SJSA1 (cell line): ENCODE data around the gene GBP3. TPM values are rescaled to one million over a fixed set of nuclear protein-coding genes. Genes with fewer than 3 reads are reported as not detected.
A peak's percentile ranks its signal among the peaks of the same experiment; 100 is the strongest.
"Not testable (repeated sequence)": the region's sequence is repeated elsewhere in the genome, so short reads cannot be mapped to it uniquely, and the experiment has no call there.

ENCODE experiments used
- DNase-seq, 2 experiments: peaks; one replicate each; pipeline ENCODE4 v3.0.0-alpha.2; 2015 to 2020; ENCODE audit warnings: low spot score in 2 of 2, low read depth in 1 of 2
- H3K27ac ChIP-seq: fragments of 250-450 bp; sonication (Bioruptor Pico); 2 replicates; pipeline ENCODE4 v1.5.1; 2020; ENCODE audit warnings: mild to moderate bottlenecking, moderate library complexity
- H3K27me3 ChIP-seq: fragments of 250-450 bp; sonication (Bioruptor Pico); replicated peaks from 2 replicates; pipeline ENCODE4 v1.5.1; 2020; ENCODE audit warnings: mild to moderate bottlenecking, moderate library complexity
- H3K36me3 ChIP-seq: fragments of 250-450 bp; sonication (Bioruptor Pico); 2 replicates; pipeline ENCODE4 v1.5.1; 2020; ENCODE audit warnings: mild to moderate bottlenecking
- H3K4me1 ChIP-seq: fragments of 250-450 bp; sonication (Bioruptor Pico); replicated peaks from 2 replicates; pipeline ENCODE4 v1.6.1; 2021; ENCODE audit warnings: mild to moderate bottlenecking
- H3K4me3 ChIP-seq: fragments of 250-450 bp; sonication (Bioruptor Pico); 2 replicates; pipeline ENCODE4 v1.5.1; 2020; ENCODE audit warnings: mild to moderate bottlenecking
- H3K9me3 ChIP-seq: fragments of 250-450 bp; sonication (Bioruptor Pico); replicated peaks from 2 replicates; pipeline ENCODE4 v1.5.1; 2020; ENCODE audit warnings: mild to moderate bottlenecking
- total RNA-seq: library from RNA; depleted of rRNA; stranded (reverse); fragments of >200 nt; shearing (Covaris generic); gene quantifications from 2 replicates; pipeline ENCODE4 v1.2.3, GENCODE V29; 2014

Gene GBP3
- total RNA-seq, 1 experiment from 2014 or later: 37.2 TPM

DNA sequence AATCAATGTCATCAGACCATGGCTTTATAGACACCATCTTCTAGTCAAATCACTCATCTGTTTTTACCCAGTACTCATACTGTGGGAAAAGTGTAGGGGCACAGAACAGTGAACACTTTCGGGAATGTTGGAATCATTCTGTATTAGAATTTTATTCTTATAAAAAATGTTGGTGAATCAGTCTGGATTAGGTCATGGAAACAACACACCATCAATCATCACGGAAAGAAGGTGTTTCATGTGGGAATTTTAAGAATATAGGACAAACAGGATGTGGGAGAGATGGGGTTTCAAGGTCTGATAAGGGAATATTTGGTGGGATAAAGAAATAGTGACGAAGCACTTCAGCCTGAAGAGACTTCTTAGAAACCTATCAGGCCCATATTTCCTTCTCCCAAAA lies 25.1 kb upstream of the GBP3 start:
- Histone ChIP-seq H3K27me3 (no peaks in the 10 kb centered on the region), H3K27ac (no peak overlapping the region), H3K9me3 (peaks cover 3% of the 10 kb centered on the region; the same call in 1 of the 2 replicates), H3K4me1 (no peaks in the 10 kb centered on the region), H3K36me3 (0 out of 2 replicates have a peak, but pooled peaks cover 10% of the 10 kb centered on the region), H3K4me3 (no peak overlapping the region)
- no peak for DNase-seq

DNA sequence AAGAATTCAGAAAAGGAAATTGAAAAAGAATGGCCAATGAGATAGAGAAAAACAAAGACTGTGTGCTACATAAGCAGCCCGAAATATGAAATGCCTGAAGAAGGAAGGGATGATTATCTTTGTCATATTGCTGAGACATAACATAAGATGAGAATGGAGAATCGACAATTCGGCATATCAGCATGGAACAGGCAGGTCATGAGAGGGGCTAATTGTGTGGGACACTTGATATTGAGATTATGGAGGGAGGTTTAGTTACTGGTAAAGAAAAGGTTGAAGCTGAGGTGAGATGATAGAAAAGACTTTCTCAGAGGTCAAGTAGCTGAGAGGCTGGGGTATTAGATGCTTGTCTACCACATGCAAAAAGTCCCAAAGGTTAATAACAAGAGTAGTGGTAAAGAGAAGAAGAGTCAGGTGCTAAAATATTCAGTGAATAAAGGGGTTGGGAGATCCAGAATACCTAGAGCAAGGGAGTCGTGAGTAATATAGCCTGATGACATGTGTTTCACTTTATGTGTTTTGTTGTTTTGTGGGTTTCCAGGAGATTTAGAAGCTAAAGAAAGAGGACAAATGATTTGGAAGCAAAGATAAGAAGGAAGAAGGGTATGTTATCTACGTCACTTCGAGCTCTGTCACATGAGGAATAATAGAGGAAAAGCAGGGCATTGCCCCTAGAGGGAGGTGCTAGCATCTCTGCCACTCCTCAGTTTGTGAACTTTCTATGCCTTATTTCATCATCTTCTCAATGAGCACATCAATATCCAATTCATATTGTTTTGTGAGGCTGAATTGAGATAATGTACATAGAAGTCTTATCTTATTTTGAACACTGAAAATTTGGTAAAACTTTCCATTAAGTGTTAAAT lies 23.9 kb upstream of the GBP3 start:
- DNase-seq: not testable (repeated sequence)

GRCh38 chr1:89044970-89045721 lies 22.5 kb upstream of the GBP3 start:
- no peak overlapping the region for H3K4me3 ChIP-seq
- DNase-seq: no peak

More for the DNA sequence above, 23.9 kb upstream of the GBP3 start:
- not testable (repeated sequence) for H3K27me3 ChIP-seq, H3K4me1 ChIP-seq, H3K27ac ChIP-seq, H3K36me3 ChIP-seq, H3K4me3 ChIP-seq, H3K9me3 ChIP-seq

GRCh38 chr1:89043940-89044339 lies 21.3 kb upstream of the GBP3 start:
- H3K27ac ChIP-seq: no peak overlapping the region
- no peak overlapping the region for H3K4me3 ChIP-seq
- peaks cover 9% of the 10 kb centered on the region for H3K4me1 ChIP-seq
- H3K27me3 ChIP-seq: no peaks in the 10 kb centered on the region
- no peaks in the 10 kb centered on the region for H3K36me3 ChIP-seq
- peaks cover 3% of the 10 kb centered on the region; the same call in 1 of the 2 replicates for H3K9me3 ChIP-seq
- DNase-seq: no peak

More at GRCh38 chr1:89044970-89045721, 22.5 kb upstream of the GBP3 start:
- Histone ChIP-seq H3K36me3 (no peaks in the 10 kb centered on the region), H3K9me3 (peaks cover 3% of the 10 kb centered on the region; the same call in 1 of the 2 replicates), H3K27ac (no peak overlapping the region), H3K27me3 (no peaks in the 10 kb centered on the region), H3K4me1 (peaks cover 9% of the 10 kb centered on the region)

DNA sequence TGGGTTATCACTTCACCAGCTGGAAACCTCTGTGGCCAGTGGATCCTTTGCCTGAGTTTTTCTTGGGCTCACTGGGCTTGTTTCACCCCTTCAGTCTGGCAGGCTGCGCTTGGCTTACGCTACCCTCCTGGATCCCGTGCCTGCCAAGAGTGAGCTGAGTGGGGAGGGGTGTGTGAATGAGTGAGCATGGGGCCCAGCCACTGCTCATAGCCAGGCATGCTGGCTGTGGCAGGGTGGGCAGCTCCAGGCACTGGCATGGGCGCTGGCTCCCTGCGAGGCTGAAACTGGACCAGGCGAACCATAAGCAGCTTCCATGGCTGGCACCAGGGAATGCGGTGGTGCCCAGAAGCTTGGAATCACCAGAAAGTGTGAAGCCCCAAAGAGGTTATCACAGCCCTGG lies 19.8 kb upstream of the GBP3 start:
- Histone ChIP-seq H3K4me3 (no peak overlapping the region), H3K9me3 (peaks cover 3% of the 10 kb centered on the region; the same call in 1 of the 2 replicates), H3K27me3 (no peaks in the 10 kb centered on the region), H3K27ac (no peak overlapping the region), H3K36me3 (no peaks in the 10 kb centered on the region), H3K4me1 (peaks cover 9% of the 10 kb centered on the region)
- no peak for DNase-seq

- H3K36me3 ChIP-seq: no peaks in the 10 kb centered on the region
Measured at GRCh38 chr1:89041721-89042120, 19.1 kb upstream of the GBP3 start.

DNA sequence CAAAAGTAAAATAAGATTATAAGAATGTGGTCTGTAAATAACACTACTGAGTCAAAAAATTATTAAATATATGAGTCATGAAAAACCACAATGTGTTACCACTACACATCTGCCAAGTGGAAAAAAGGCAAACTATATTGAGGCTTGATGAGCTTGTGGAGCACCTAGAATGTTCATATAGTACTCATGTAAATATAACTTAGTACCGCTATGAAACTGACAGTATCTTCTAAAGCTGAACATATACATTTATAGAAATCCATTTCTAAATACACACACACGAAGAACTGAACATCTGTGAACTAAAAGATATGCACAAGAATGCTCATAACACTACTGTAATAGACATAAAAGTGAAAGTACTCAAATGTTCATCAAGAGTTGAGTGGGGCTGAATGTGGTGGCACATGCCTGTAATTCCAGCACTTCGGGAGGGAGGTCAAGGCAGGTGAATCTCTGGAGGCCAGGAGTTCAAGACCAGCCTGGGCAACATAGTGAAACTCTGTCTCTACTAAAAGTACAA lies 18.5 kb upstream of the GBP3 start:
- Histone ChIP-seq H3K4me3 (no peak overlapping the region), H3K27me3 (no peaks in the 10 kb centered on the region), H3K36me3 (no peaks in the 10 kb centered on the region), H3K4me1 (peaks cover 9% of the 10 kb centered on the region), H3K9me3 (peaks cover 3% of the 10 kb centered on the region; the same call in 1 of the 2 replicates), H3K27ac (no peak overlapping the region)
- peak in 1 of 2 experiments; percentile 12 for DNase-seq

More at GRCh38 chr1:89041721-89042120, 19.1 kb upstream of the GBP3 start:
- Histone ChIP-seq H3K4me3 (no peak overlapping the region), H3K27ac (no peak overlapping the region), H3K27me3 (no peaks in the 10 kb centered on the region), H3K9me3 (peaks cover 3% of the 10 kb centered on the region; the same call in 1 of the 2 replicates), H3K4me1 (peaks cover 9% of the 10 kb centered on the region)
- DNase-seq: no peak

GRCh38 chr1:89040315-89040626 lies 17.6 kb upstream of the GBP3 start:
- H3K36me3 ChIP-seq: no peaks in the 10 kb centered on the region

GRCh38 chr1:89037186-89037585 lies 14.5 kb upstream of the GBP3 start:
- Histone ChIP-seq H3K36me3 (no peaks in the 10 kb centered on the region), H3K27ac (no peak overlapping the region), H3K27me3 (no peaks in the 10 kb centered on the region), H3K4me1 (peaks cover 9% of the 10 kb centered on the region), H3K9me3 (no peaks in the 10 kb centered on the region), H3K4me3 (no peak overlapping the region)
- no peak for DNase-seq

More at GRCh38 chr1:89040315-89040626, 17.6 kb upstream of the GBP3 start:
- no peak for DNase-seq
- Histone ChIP-seq H3K9me3 (peaks cover 3% of the 10 kb centered on the region; the same call in 1 of the 2 replicates), H3K27me3 (no peaks in the 10 kb centered on the region), H3K27ac (no peak overlapping the region), H3K4me1 (peaks cover 9% of the 10 kb centered on the region), H3K4me3 (no peak overlapping the region)

DNA sequence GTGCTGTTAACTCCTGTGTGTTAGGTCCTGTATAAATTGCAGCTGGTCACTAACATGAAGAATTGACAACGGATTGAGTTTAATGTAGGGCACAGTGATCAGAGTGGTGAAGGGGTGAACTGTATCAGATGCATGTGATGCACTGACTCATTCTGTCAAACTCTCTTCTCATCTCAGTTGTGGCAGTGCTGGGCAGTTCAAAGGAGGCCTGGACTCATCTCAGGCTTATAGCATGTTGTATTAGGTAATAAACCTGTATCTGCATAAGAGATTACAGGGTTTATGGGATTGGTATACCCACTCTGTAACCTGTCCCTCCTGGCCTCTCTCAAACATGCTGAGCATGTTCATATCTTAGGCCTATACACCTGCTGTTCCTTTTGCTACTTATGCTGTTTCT lies 12.4 kb upstream of the GBP3 start:
- DNase-seq: no peak
- Histone ChIP-seq H3K27ac (no peak overlapping the region), H3K4me1 (no peaks in the 10 kb centered on the region), H3K4me3 (no peak overlapping the region), H3K27me3 (no peaks in the 10 kb centered on the region), H3K36me3 (no peaks in the 10 kb centered on the region), H3K9me3 (no peaks in the 10 kb centered on the region)

- not testable (repeated sequence) for H3K27ac ChIP-seq, H3K4me1 ChIP-seq, H3K27me3 ChIP-seq, H3K36me3 ChIP-seq, H3K9me3 ChIP-seq, H3K4me3 ChIP-seq, DNase-seq
Measured at GRCh38 chr1:89034004-89034403, 11.3 kb upstream of the GBP3 start.

- H3K36me3 ChIP-seq, H3K27me3 ChIP-seq, H3K27ac ChIP-seq, H3K9me3 ChIP-seq, DNase-seq, H3K4me1 ChIP-seq, H3K4me3 ChIP-seq: not testable (repeated sequence)
Measured at GRCh38 chr1:89029051-89029450, 6.4 kb upstream of the GBP3 start.

DNA sequence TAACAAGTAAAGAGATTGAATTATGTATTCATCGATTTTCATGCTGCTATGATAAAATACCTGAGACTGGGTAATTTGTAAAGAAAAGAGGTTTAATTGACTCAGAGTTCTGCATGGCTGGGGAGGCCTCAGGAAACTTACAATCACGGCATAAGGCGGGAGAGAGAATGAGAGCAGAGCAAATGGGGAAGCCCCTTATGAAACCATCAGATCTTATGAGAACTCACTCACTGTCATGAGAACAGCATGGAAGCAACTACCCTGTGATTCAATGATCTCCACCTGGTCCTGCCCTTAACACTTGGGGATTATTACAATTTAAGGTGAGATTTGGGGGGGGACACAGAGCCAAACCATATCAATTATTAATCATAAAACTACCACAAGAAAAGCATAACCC lies 3.3 kb upstream of the GBP3 start:
- no peak overlapping the region for H3K27ac ChIP-seq
- no peaks in the 10 kb centered on the region for H3K36me3 ChIP-seq
- no peak overlapping the region for H3K4me3 ChIP-seq
- H3K27me3 ChIP-seq: 0 out of 2 replicates have a peak, but pooled peaks cover 4% of the 10 kb centered on the region
- peaks cover 9% of the 10 kb centered on the region for H3K4me1 ChIP-seq
- H3K9me3 ChIP-seq: no peaks in the 10 kb centered on the region
- no peak for DNase-seq

- 0 out of 2 replicates have a peak, but pooled peaks cover 4% of the 10 kb centered on the region for H3K27me3 ChIP-seq
- peak overlapping the region; percentile 46 for H3K4me3 ChIP-seq
- H3K27ac ChIP-seq: peak overlapping the region; percentile 89
- H3K4me1 ChIP-seq: peaks cover 9% of the 10 kb centered on the region
- peaks cover 21% of the 10 kb centered on the region for H3K36me3 ChIP-seq
- H3K9me3 ChIP-seq: no peaks in the 10 kb centered on the region
- no peak for DNase-seq
Measured at GRCh38 chr1:89023026-89023425, 360 bp upstream of the GBP3 start.
